Measurements from ENCODE around the gene FAM107B.

Gene FAM107B

DNA sequence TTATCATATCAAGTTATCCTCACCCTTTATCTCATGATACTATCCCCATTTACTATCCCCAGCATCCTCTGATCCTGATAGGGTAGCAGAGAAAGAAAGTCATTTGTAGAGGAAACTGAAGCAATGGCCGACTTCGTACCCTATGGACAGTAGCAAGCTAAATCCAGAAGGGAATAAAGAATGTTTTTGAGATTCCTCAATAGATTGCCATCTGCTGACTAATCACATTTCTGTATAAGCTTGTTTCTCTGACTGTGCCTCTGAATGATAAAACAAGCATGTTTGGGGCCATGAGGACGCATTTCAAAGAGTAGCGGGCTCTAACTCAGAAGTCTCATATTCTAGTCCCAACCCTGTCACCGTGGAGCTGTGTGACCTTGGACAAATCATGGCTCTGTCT is 13.2 kb upstream of the FAM107B start:
- TF ChIP-seq, protein P1, sequence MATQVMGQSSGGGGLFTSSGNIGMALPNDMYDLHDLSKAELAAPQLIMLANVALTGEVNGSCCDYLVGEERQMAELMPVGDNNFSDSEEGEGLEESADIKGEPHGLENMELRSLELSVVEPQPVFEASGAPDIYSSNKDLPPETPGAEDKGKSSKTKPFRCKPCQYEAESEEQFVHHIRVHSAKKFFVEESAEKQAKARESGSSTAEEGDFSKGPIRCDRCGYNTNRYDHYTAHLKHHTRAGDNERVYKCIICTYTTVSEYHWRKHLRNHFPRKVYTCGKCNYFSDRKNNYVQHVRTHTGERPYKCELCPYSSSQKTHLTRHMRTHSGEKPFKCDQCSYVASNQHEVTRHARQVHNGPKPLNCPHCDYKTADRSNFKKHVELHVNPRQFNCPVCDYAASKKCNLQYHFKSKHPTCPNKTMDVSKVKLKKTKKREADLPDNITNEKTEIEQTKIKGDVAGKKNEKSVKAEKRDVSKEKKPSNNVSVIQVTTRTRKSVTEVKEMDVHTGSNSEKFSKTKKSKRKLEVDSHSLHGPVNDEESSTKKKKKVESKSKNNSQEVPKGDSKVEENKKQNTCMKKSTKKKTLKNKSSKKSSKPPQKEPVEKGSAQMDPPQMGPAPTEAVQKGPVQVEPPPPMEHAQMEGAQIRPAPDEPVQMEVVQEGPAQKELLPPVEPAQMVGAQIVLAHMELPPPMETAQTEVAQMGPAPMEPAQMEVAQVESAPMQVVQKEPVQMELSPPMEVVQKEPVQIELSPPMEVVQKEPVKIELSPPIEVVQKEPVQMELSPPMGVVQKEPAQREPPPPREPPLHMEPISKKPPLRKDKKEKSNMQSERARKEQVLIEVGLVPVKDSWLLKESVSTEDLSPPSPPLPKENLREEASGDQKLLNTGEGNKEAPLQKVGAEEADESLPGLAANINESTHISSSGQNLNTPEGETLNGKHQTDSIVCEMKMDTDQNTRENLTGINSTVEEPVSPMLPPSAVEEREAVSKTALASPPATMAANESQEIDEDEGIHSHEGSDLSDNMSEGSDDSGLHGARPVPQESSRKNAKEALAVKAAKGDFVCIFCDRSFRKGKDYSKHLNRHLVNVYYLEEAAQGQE (IDR thresholded peaks at IDR 0.05; ENCODE audit: insufficient read depth in 1 of 2, low read depth in 2 of 2, low read length in 2 of 2): no peak
- TF ChIP-seq FOXP2 (optimal IDR thresholded peaks at IDR 0.05; ENCODE audit: borderline replicate concordance, extremely low read depth, extremely low read length, insufficient read depth): no peak
- TF ChIP-seq TAF1 (IDR thresholded peaks at IDR 0.05; ENCODE audit: borderline replicate concordance, insufficient read depth, low read length): no peak
- no peak for TF ChIP-seq SIN3A (IDR thresholded peaks at IDR 0.05; ENCODE audit: borderline replicate concordance, insufficient read depth, low read length)
- TF ChIP-seq POLR2AphosphoS5 (IDR thresholded peaks at IDR 0.05; ENCODE audit: low read depth, low read length): no peak

DNA sequence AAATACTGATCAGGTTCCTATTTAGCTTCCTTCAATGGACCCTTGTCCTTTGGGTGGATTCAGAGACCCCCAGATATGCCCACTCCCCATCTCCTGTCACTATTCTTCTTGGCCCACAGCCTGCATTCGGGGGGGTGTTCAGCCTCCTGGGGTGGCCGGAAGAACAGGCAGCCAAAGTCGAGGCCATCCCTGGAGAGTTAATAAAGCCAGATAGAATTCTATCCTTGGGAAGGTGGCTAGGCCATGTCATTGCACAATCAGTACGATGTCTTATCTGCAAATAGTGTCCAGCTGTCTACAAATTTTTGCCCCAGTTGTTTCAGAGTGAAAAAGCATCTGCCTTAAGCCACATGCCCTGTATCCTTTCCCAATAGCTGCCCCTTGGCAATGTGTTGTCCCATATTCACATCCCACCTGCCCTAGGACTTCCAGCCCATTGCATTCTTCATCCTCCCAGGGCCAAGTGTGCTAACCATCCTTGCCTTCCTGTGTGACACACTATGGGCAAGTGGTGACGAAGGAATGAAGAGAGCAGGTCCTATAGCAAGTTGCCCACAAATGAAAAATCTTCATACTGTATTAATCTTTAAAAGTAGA is 9.9 kb upstream of the FAM107B start:
- no peak for TF ChIP-seq POLR2AphosphoS5 (IDR thresholded peaks at IDR 0.05; ENCODE audit: low read depth, low read length)
- TF ChIP-seq, protein P1 (IDR thresholded peaks at IDR 0.05; ENCODE audit: insufficient read depth in 1 of 2, low read depth in 2 of 2, low read length in 2 of 2): no peak
- no peak for TF ChIP-seq FOXP2 (optimal IDR thresholded peaks at IDR 0.05; ENCODE audit: borderline replicate concordance, extremely low read depth, extremely low read length, insufficient read depth)
- no peak for TF ChIP-seq TAF1 (IDR thresholded peaks at IDR 0.05; ENCODE audit: borderline replicate concordance, insufficient read depth, low read length)

DNA sequence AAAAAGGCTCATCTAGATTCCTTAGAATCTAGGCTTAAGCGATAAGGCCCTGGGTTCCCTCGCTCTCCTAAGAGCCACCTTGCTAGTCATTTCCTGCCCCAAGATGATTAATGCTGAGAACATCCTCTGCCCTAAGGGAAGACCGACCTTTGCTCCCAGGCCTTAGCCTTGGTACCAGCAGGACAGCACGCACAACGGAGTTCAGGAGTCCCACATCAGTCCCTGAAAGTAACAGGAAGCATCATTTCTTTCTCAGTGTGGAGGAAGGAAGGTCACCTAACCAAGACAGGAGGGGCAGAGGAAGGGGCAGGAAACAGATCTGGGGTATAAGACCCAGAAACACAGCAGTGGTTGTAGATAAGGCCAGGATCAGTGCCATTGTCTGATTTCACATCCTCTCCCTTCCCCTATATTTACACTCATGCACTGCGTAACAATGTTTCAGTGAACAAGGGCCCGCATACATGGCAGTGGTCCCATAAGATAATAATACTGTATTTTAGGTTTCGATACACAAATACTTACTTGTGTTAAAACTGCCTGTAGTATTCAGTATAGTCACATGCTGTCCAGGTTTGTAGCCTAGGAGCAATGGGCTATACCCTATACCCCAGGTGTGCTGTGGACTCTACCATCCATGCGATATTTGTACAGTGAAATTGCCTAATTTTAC is 8.1 kb upstream of the FAM107B start:
- TF ChIP-seq TAF1 (IDR thresholded peaks at IDR 0.05; ENCODE audit: borderline replicate concordance, insufficient read depth, low read length): no peak
- no peak for TF ChIP-seq POLR2AphosphoS5 (IDR thresholded peaks at IDR 0.05; ENCODE audit: low read depth, low read length)
- TF ChIP-seq, protein P1 (IDR thresholded peaks at IDR 0.05; ENCODE audit: insufficient read depth in 1 of 2, low read depth in 2 of 2, low read length in 2 of 2): no peak
- TF ChIP-seq SIN3A (IDR thresholded peaks at IDR 0.05; ENCODE audit: borderline replicate concordance, insufficient read depth, low read length): no peak
- TF ChIP-seq FOXP2 (optimal IDR thresholded peaks at IDR 0.05; ENCODE audit: borderline replicate concordance, extremely low read depth, extremely low read length, insufficient read depth): no peak

DNA sequence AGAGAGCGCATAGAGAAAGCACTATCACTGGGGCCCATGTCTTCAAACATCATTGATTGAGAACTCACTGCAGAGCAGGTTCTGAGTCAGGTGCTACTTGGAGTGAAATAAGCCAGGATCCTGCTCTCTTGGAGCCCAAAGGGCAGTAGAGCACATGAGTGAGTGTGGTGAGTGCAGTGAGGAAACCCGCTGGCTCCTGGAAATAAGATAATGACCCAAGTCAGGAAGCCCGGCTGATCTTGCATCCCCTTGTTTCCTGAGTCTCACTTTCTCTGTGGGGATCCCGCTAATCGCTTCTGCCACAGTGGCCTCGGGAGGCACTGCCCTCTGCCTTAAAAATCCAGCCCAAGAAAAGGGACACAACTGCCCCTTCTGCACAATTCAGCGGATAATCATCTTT is 7.1 kb upstream of the FAM107B start:
- no peak for TF ChIP-seq TAF1 (IDR thresholded peaks at IDR 0.05; ENCODE audit: borderline replicate concordance, insufficient read depth, low read length)
- TF ChIP-seq, protein P1 (IDR thresholded peaks at IDR 0.05; ENCODE audit: insufficient read depth in 1 of 2, low read depth in 2 of 2, low read length in 2 of 2): no peak
- no peak for TF ChIP-seq FOXP2 (optimal IDR thresholded peaks at IDR 0.05; ENCODE audit: borderline replicate concordance, extremely low read depth, extremely low read length, insufficient read depth)
- no peak for TF ChIP-seq POLR2AphosphoS5 (IDR thresholded peaks at IDR 0.05; ENCODE audit: low read depth, low read length)
- no peak for TF ChIP-seq SIN3A (IDR thresholded peaks at IDR 0.05; ENCODE audit: borderline replicate concordance, insufficient read depth, low read length)

Measured in PFSK-1 (cell line).